SK-N-SH (cell line): ENCODE measurements around the gene KARS1.

Source experiments
- JUND ChIP-seq: IDR thresholded peaks from 2 replicates; pipeline ENCODE4 v1.4.0; 2012
- POLR2AphosphoS5 ChIP-seq: IDR thresholded peaks from 2 replicates; pipeline ENCODE4 v1.6.1; 2012; ENCODE audit warnings: low read depth, low read length
- ZBTB33 ChIP-seq: IDR thresholded peaks from 2 replicates; pipeline ENCODE4 v1.4.0; 2012; ENCODE audit warnings: low read depth, borderline replicate concordance

- TF ChIP-seq POLR2AphosphoS5: peak; percentile 90; the same call in 1 of the 2 replicates
- TF ChIP-seq JUND: no peak
- no peak for TF ChIP-seq ZBTB33
Observed at GRCh38 chr16:75647492-75648264, at the start of gene KARS1, which contains the start of gene TERF2IP.
